ENCODE data around the gene CMYA5. TPM values are rescaled to one million over a fixed set of nuclear protein-coding genes. Genes with fewer than 3 reads are reported as not detected.

The CMYA5 gene
- total RNA-seq, 4 donors from 2014 or later = 3,049 to 3,867 (median 3,338) TPM

GRCh38 chr5:79713727-79714126 is 24.1 kb downstream of the CMYA5 start:
- H3K36me3 ChIP-seq = no peaks in the 10 kb centered on the region
- DNase-seq = no peak
- peaks cover 55 to 66% of the 10 kb centered on the region in 2 donors for H3K4me1 ChIP-seq
- no peak overlapping the region for H3K4me3 ChIP-seq
- in situ Hi-C loops (cut with MboI; ENCODE audit: low sequenced_read_pairs in 4 of 4) (no loop called here), intact Hi-C loops (cut with DNase I; ENCODE audit: low total_unique reads) (no loop called here)
- H3K27ac ChIP-seq = peak overlapping the region; percentile 99
- H3K27me3 ChIP-seq = no peaks in the 10 kb centered on the region
- TF ChIP-seq CTCF (IDR thresholded peaks at IDR 0.05 in 4 of 5, conservative IDR thresholded peaks at IDR 0.05 in 1 of 5) (no peak), POLR2A (IDR thresholded peaks at IDR 0.05) (no peak)
- H3K9me3 ChIP-seq = no peaks in the 10 kb centered on the region
- ATAC-seq = peak; percentile 90 to 96

- H3K9me3 ChIP-seq = no peaks in the 10 kb centered on the region
- H3K27me3 ChIP-seq = no peaks in the 10 kb centered on the region
- intact Hi-C loops (cut with DNase I; ENCODE audit: low total_unique reads) = no loop called here
- no peak for DNase-seq
- H3K36me3 ChIP-seq = no peaks in the 10 kb centered on the region
- peaks cover 47 to 58% of the 10 kb centered on the region in 2 donors for H3K4me1 ChIP-seq
- no peak for ATAC-seq
- peak overlapping the region; percentile 99 for H3K27ac ChIP-seq
- in situ Hi-C loops (cut with MboI; ENCODE audit: low sequenced_read_pairs in 4 of 4) = no loop called here
- TF ChIP-seq POLR2A (IDR thresholded peaks at IDR 0.05) (no peak), CTCF (IDR thresholded peaks at IDR 0.05 in 4 of 5, conservative IDR thresholded peaks at IDR 0.05 in 1 of 5) (no peak)
- H3K4me3 ChIP-seq = no peak overlapping the region
Observed at GRCh38 chr5:79716839-79717238, 27.2 kb downstream of the CMYA5 start.

GRCh38 chr5:79720096-79720495 is 30.5 kb downstream of the CMYA5 start:
- ATAC-seq = no peak
- in situ Hi-C loops (cut with MboI; ENCODE audit: low sequenced_read_pairs in 4 of 4) (no loop called here), intact Hi-C loops (cut with DNase I; ENCODE audit: low total_unique reads) (no loop called here)
- Histone ChIP-seq H3K4me1 (peaks cover 23 to 48% of the 10 kb centered on the region in 2 donors), H3K27me3 (no peaks in the 10 kb centered on the region), H3K36me3 (no peaks in the 10 kb centered on the region), H3K9me3 (no peaks in the 10 kb centered on the region), H3K4me3 (no peak overlapping the region), H3K27ac (peak overlapping the region in 3 of 4 donors; percentile 80 to 84 (median 81))
- TF ChIP-seq CTCF (IDR thresholded peaks at IDR 0.05 in 4 of 5, conservative IDR thresholded peaks at IDR 0.05 in 1 of 5) (no peak), POLR2A (IDR thresholded peaks at IDR 0.05) (no peak)
- no peak for DNase-seq

GRCh38 chr5:79727451-79728355 is 38.1 kb downstream of the CMYA5 start:
- TF ChIP-seq POLR2A (IDR thresholded peaks at IDR 0.05) = no peak
- TF ChIP-seq CTCF (IDR thresholded peaks at IDR 0.05 in 4 of 5, conservative IDR thresholded peaks at IDR 0.05 in 1 of 5) = no peak
- intact Hi-C loops (cut with DNase I; ENCODE audit: low total_unique reads) = no loop called here
- ATAC-seq = peak; percentile 82 to 86
- peak; percentile 57 to 70 for DNase-seq
- H3K27me3 ChIP-seq = no peaks in the 10 kb centered on the region
- in situ Hi-C loops (cut with MboI; ENCODE audit: low sequenced_read_pairs in 4 of 4) = no loop called here
- peak overlapping the region; percentile 80 to 85 (median 82) for H3K27ac ChIP-seq
- H3K36me3 ChIP-seq = peaks cover 0 to 32% of the 10 kb centered on the region in 2 donors
- H3K4me3 ChIP-seq = no peak overlapping the region
- no peaks in the 10 kb centered on the region for H3K9me3 ChIP-seq
- peaks cover 8 to 18% of the 10 kb centered on the region in 2 donors for H3K4me1 ChIP-seq
